ENCODE measurements around the gene ARL16.
A peak's percentile ranks its signal among the peaks of the same experiment; 100 is the strongest.

The ARL16 gene

GRCh38 chr17:81712468-81713003 is 28.9 kb upstream of the ARL16 start:
- DNase-seq (ENCODE audit: low read depth in 2 of 2) = no peak

GRCh38 chr17:81711814-81712467 is 28.3 kb upstream of the ARL16 start, which contains the start of gene SLC25A10:
Gene SLC25A10 (plus strand): TSS chr17:81712284. CDS start chr17:81712427, 143 bp downstream.
- DNase-seq (ENCODE audit: low read depth in 2 of 2) = peak; percentile 75 to 79

GRCh38 chr17:81710514-81711308 is 27.1 kb upstream of the ARL16 start:
- DNase-seq (ENCODE audit: low read depth in 2 of 2) = no peak

- no peak for DNase-seq (ENCODE audit: low read depth in 2 of 2)
Observed at GRCh38 chr17:81708739-81709185, 25.2 kb upstream of the ARL16 start.

GRCh38 chr17:81707725-81708646 is 24.4 kb upstream of the ARL16 start:
- DNase-seq (ENCODE audit: low read depth in 2 of 2) = no peak

- no peak for DNase-seq (ENCODE audit: low read depth in 2 of 2)
Observed at GRCh38 chr17:81706757-81707624, 23.4 kb upstream of the ARL16 start.

- no peak for DNase-seq (ENCODE audit: low read depth in 2 of 2)
Observed at GRCh38 chr17:81706232-81706611, 22.6 kb upstream of the ARL16 start.

- DNase-seq (ENCODE audit: low read depth in 2 of 2) = no peak
Observed at GRCh38 chr17:81705518-81706231, 22.1 kb upstream of the ARL16 start.

GRCh38 chr17:81703747-81704654 is 20.4 kb upstream of the ARL16 start:
- DNase-seq (ENCODE audit: low read depth in 2 of 2) = no peak

GRCh38 chr17:81702934-81703746 is 19.5 kb upstream of the ARL16 start, which contains the start of gene MRPL12:
Gene MRPL12 (plus strand): TSS chr17:81703367. CDS start chr17:81703502, 135 bp downstream.
- peak; percentile 81 to 85 for DNase-seq (ENCODE audit: low read depth in 2 of 2)

GRCh38 chr17:81701288-81702071 is 17.9 kb upstream of the ARL16 start:
- DNase-seq (ENCODE audit: low read depth in 2 of 2) = no peak

- no peak for DNase-seq (ENCODE audit: low read depth in 2 of 2)
Observed at GRCh38 chr17:81700353-81701287, 17.0 kb upstream of the ARL16 start.

- no peak for DNase-seq (ENCODE audit: low read depth in 2 of 2)
Observed at GRCh38 chr17:81697261-81698044, 13.9 kb upstream of the ARL16 start.

GRCh38 chr17:81696218-81696941 is 12.8 kb upstream of the ARL16 start:
- no peak for DNase-seq (ENCODE audit: low read depth in 2 of 2)

GRCh38 chr17:81695801-81696200 is 12.2 kb upstream of the ARL16 start:
- no peak for DNase-seq (ENCODE audit: low read depth in 2 of 2)

Measured in stimulated activated CD4-positive, alpha-beta T cell treated with anti-CD3 and anti-CD28 coated beads, Interleukin-15, amount 100 ng/mL, for 48 hours (primary cell).